HEK293 (cell line): Measurements from ENCODE around the gene NRP1.
A peak's percentile ranks its signal among the peaks of the same experiment; 100 is the strongest.
"Not testable (repeated sequence)": the region's sequence is repeated elsewhere in the genome, so short reads cannot be mapped to it uniquely, and the experiment has no call there.

ENCODE experiments used
- CTCF ChIA-PET: fragments of 350-600 bp; formaldehyde crosslinking; extraction: SDS; loops from one replicate; lab custom pipeline; 2021; ENCODE audit warnings: antibody characterized with exemption; lab: Yijun Ruan, JAX
- POLR2A ChIA-PET: fragments of 300-600 bp; formaldehyde crosslinking; extraction: SDS; loops from one replicate; lab custom pipeline; 2020; ENCODE audit warnings: antibody characterized with exemption, inconsistent platforms; lab: Yijun Ruan, JAX
- H3K27ac ChIP-seq: fragments of 200-500 bp; sonication (Bioruptor generic); 2 replicates; pipeline ENCODE4 v1.5.1; 2014; ENCODE audit warnings: low read depth, low read length, control low read depth, inconsistent platforms; ENCODE audit errors: extremely low read depth
- H3K36me3 ChIP-seq, 2 experiments: fragments of 200-500 bp in 1 of 2; sonication (Bioruptor generic) in 1 of 2; 1 replicate in 1 of 2; 2 replicates in 1 of 2; pipeline ENCODE4 v1.5.1; 2014 to 2017; ENCODE audit warnings: inconsistent platforms in 2 of 2, low read length in 2 of 2; ENCODE audit not compliant: control insufficient read depth in 2 of 2, insufficient read depth in 1 of 2
- H3K4me1 ChIP-seq: fragments of 200-500 bp; sonication (Bioruptor generic); 2 replicates; pipeline ENCODE4 v1.5.1; 2014; ENCODE audit warnings: mild to moderate bottlenecking, low read length, inconsistent platforms; ENCODE audit not compliant: control insufficient read depth, insufficient read depth
- H3K4me3 ChIP-seq: 2 replicates; pipeline ENCODE4 v1.5.1; 2011; ENCODE audit warnings: low read depth, mild to moderate bottlenecking, control low read depth, low read length, moderate library complexity
- H3K9me3 ChIP-seq: fragments of 200-500 bp; sonication (Bioruptor generic); 2 replicates; pipeline ENCODE4 v1.5.1; 2014; ENCODE audit warnings: low read depth, low read length, inconsistent platforms; ENCODE audit not compliant: control insufficient read depth, insufficient read depth
- BCL6B ChIP-seq: fragments of 450-650 bp; formaldehyde crosslinking; IDR thresholded peaks from 2 replicates; pipeline ENCODE4 v1.5.1; 2017; ENCODE audit warnings: missing biosample characterization, missing genetic modification characterization
- IKZF3 ChIP-seq: fragments of 450-650 bp; IDR thresholded peaks from 2 replicates; pipeline ENCODE4 v1.5.0; 2018; ENCODE audit warnings: missing biosample characterization, mild to moderate bottlenecking, missing genetic modification characterization, moderate library complexity
- SP2 ChIP-seq: fragments of 450-650 bp; formaldehyde crosslinking; IDR thresholded peaks from 2 replicates; pipeline ENCODE4 v1.5.1; 2016; ENCODE audit warnings: missing biosample characterization, missing genetic modification characterization
- ZBTB20 ChIP-seq: fragments of 450-650 bp; formaldehyde crosslinking; IDR thresholded peaks from 2 replicates; pipeline ENCODE4 v1.5.1; 2016; ENCODE audit warnings: missing biosample characterization, missing genetic modification characterization
- ZBTB26 ChIP-seq: fragments of 450-650 bp; formaldehyde crosslinking; optimal IDR thresholded peaks from 2 replicates; pipeline ENCODE3; 2016; ENCODE audit warnings: missing biosample characterization, mild to moderate bottlenecking, missing genetic modification characterization
- ZFP37 ChIP-seq: fragments of 450-650 bp; formaldehyde crosslinking; IDR thresholded peaks from 2 replicates; pipeline ENCODE4 v1.5.1; 2016; ENCODE audit warnings: missing biosample characterization, missing genetic modification characterization
- ZNF16 ChIP-seq: fragments of 450-650 bp; formaldehyde crosslinking; IDR thresholded peaks from 2 replicates; pipeline ENCODE4 v1.5.1; 2016; ENCODE audit warnings: low read depth, missing biosample characterization, missing genetic modification characterization
- ZNF184 ChIP-seq: fragments of 450-650 bp; IDR thresholded peaks from 2 replicates; pipeline ENCODE4 v1.5.1; 2018; ENCODE audit warnings: missing biosample characterization, mild to moderate bottlenecking, missing genetic modification characterization
- ZNF23 ChIP-seq: fragments of 450-650 bp; formaldehyde crosslinking; IDR thresholded peaks from 2 replicates; pipeline ENCODE4 v1.5.1; 2016; ENCODE audit warnings: missing biosample characterization, missing genetic modification characterization, borderline replicate concordance
- ZNF280C ChIP-seq: fragments of 450-650 bp; formaldehyde crosslinking; IDR thresholded peaks from 2 replicates; pipeline ENCODE4 v1.5.1; 2016; ENCODE audit warnings: missing biosample characterization, missing genetic modification characterization
- ZNF335 ChIP-seq: fragments of 450-650 bp; formaldehyde crosslinking; conservative IDR thresholded peaks from 2 replicates; pipeline ENCODE4 v1.5.1; 2016; ENCODE audit warnings: missing biosample characterization, missing genetic modification characterization
- ZNF341 ChIP-seq: fragments of 450-650 bp; formaldehyde crosslinking; IDR thresholded peaks from 2 replicates; pipeline ENCODE4; 2016; ENCODE audit warnings: low read depth, missing biosample characterization, missing genetic modification characterization
- ZNF423 ChIP-seq: fragments of 450-650 bp; formaldehyde crosslinking; IDR thresholded peaks from 2 replicates; pipeline ENCODE4 v1.5.1; 2016; ENCODE audit warnings: missing biosample characterization, missing genetic modification characterization
- ZNF548 ChIP-seq: fragments of 450-650 bp; formaldehyde crosslinking; IDR thresholded peaks from 2 replicates; pipeline ENCODE4 v1.5.1; 2016; ENCODE audit warnings: missing biosample characterization, missing genetic modification characterization
- ZNF626 ChIP-seq: fragments of 450-650 bp; sonication (Bioruptor Pico); formaldehyde crosslinking; IDR thresholded peaks from 2 replicates; pipeline ENCODE4 v1.5.1; 2018; ENCODE audit warnings: missing biosample characterization, missing genetic modification characterization, inconsistent platforms
- ZNF747 ChIP-seq: fragments of 450-650 bp; formaldehyde crosslinking; IDR thresholded peaks from 2 replicates; pipeline ENCODE4 v1.5.1; 2016; ENCODE audit warnings: missing biosample characterization, missing genetic modification characterization
- ZSCAN30 ChIP-seq: fragments of 450-650 bp; IDR thresholded peaks from 2 replicates; pipeline ENCODE4 v1.5.1; 2018; ENCODE audit warnings: missing biosample characterization, mild to moderate bottlenecking, missing genetic modification characterization, moderate library complexity

NRP1 gene

GRCh38 chr10:33334153-33334804 lies at the start of gene NRP1:
TSS of gene NRP1 (minus strand) at chr10:33334667. CDS start at chr10:33334382, 285 bp downstream.
- Histone ChIP-seq H3K27ac (peak within 1 kb of the TSS; percentile 99), H3K4me1 (peaks cover 14% of the 10 kb centered on the region)
- CTCF ChIA-PET, result interaction anchor here (0.5 to 1.2 kb wide), 3 partner anchors 141 to 1304 kb away, joined by 3 to 5 read pairs (median 3); no protein-coding TSS in a partner anchor
- TF ChIP-seq ZNF747 (tag by site-specific recombination) (no peak), ZNF548 (tag by site-specific recombination) (no peak), IKZF3 (tag by site-specific recombination) (peak; percentile 55; the same call in 1 of the 2 replicates), ZNF626 (no peak), ZBTB20 (tag by site-specific recombination) (peak; percentile 92), BCL6B (tag by site-specific recombination) (no peak), ZNF16 (tag by site-specific recombination) (no peak), ZNF23 (tag by site-specific recombination) (no peak), ZSCAN30 (tag by site-specific recombination) (0 out of 2 replicates have a peak, but pooled peaks have one; percentile 13), ZNF335 (tag by site-specific recombination) (peak; percentile 27; the same call in 1 of the 2 replicates), ZNF423 (tag by site-specific recombination) (no peak), ZBTB26 (tag by site-specific recombination) (peak; percentile 31), ZNF341 (tag by site-specific recombination) (peak; percentile 80), ZNF280C (tag by site-specific recombination) (no peak), ZNF184 (tag by site-specific recombination) (no peak), ZFP37 (tag by site-specific recombination) (peak; percentile 24; the same call in 1 of the 2 replicates), SP2 (peak; percentile 50; the same call in 1 of the 2 replicates)
- TF ChIP-seq, all 188 proteins: peak for 8
- H3K9me3 ChIP-seq, result no peaks in the 10 kb centered on the region
- peak within 1 kb of the TSS; percentile 90 for H3K4me3 ChIP-seq
- POLR2A ChIA-PET, result interaction anchor here (0.5 to 1.7 kb wide), 13 partner anchors 9 to 1304 kb away, joined by 3 to 11 read pairs (median 4); no protein-coding TSS in a partner anchor
- peaks cover 3 to 11% of the 10 kb centered on the region in 2 experiments; a peak in 2 of 3 replicates for H3K36me3 ChIP-seq

- H3K9me3 ChIP-seq, POLR2A ChIA-PET, CTCF ChIA-PET, H3K4me3 ChIP-seq, H3K36me3 ChIP-seq, H3K27ac ChIP-seq: not testable (repeated sequence)
- H3K4me1 ChIP-seq, result peaks cover 25% of the 10 kb centered on the region
Measured at GRCh38 chr10:33384201-33384600, 49.7 kb upstream of the NRP1 start.
